AG08396 (cell line): ENCODE measurements around the gene ASPHD1.
"Not testable (repeated sequence)": the region's sequence is repeated elsewhere in the genome, so short reads cannot be mapped to it uniquely, and the experiment has no call there.

Experiments used
- DNase-seq: peaks from one replicate; pipeline ENCODE4 v3.0.0; 2012; ENCODE audit warnings: low spot score, mixed read lengths

Gene ASPHD1

GRCh38 chr16:29877266-29877961 is 22.9 kb upstream of the ASPHD1 start:
- DNase-seq: peak; percentile 71

DNA sequence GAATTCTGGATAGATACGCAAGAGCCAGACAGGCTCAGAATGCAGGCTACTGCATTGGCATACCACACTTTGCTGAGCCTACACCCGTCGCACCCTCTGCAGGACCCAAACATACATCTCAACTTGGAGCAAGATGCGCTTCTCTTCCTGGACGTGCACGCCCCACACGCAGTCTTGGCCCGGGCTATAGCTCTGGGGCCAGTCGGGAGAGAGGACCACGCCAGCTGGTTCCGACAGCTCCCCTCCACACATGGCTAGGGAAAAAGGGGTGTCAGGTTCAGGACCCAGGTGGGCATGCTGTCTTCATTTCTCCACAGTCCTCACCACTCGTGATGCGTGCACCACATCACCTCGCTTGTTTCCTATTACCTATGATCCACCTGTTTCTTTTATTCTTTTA is 22.1 kb upstream of the ASPHD1 start:
- DNase-seq: no peak

DNA sequence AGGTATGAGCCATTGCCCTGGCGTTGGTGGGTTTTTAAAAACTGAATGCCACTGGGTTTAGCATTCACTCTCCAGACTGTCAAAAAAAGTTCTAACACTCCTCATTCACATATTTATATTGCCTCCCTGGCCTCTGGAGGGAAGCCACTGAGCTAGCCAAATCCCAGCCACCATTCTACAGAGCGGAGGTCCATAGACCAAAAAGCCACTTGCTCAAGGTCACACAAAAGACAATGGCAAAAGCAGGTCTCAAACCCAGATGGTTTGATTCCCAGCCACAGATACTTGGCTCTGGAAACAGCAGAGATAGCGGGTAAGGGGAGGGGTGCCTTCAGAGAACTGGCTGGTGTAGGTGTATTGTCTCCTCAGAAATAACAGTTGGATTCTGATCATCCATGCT is 19.2 kb upstream of the ASPHD1 start:
- no peak for DNase-seq

DNA sequence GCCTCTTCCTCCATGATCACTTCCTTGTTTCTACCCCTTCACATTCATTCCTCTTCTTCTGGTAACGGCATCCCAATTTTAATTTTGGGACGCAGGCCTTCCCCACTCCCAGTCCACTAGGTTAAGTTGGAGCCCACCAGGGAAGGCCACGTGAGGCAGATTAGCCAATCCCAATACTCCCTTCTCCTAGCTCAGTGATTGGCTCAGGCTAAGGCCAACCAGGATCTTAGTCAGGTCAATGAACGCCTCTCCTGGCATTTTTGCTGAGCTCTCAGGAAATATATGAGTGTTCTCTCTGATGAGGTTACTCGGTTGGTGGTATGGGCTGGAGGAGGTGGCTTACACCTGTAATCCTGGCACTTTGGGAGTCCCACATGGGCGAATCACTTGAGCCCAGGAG is 16.3 kb upstream of the ASPHD1 start:
- DNase-seq: no peak

DNA sequence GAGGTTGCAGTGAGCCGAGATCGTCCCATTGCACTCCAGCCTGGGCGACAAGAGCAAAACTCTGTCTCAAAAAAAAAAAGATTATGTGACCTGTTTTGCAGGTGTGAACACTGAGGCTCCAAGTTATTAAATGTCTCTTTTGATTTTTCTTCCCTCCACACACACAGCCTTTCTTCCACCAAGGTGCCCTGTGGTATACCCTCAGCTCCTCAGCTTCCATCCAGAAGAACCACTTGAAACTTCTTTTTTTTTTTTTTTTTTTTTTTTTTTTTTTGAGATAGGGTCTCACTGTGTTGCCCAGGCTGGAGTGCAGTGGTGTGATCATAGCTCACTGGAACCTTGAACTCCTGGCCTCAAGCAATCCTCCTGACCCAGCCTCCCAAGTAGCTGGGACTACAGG is 10.9 kb upstream of the ASPHD1 start:
- not testable (repeated sequence) for DNase-seq

DNA sequence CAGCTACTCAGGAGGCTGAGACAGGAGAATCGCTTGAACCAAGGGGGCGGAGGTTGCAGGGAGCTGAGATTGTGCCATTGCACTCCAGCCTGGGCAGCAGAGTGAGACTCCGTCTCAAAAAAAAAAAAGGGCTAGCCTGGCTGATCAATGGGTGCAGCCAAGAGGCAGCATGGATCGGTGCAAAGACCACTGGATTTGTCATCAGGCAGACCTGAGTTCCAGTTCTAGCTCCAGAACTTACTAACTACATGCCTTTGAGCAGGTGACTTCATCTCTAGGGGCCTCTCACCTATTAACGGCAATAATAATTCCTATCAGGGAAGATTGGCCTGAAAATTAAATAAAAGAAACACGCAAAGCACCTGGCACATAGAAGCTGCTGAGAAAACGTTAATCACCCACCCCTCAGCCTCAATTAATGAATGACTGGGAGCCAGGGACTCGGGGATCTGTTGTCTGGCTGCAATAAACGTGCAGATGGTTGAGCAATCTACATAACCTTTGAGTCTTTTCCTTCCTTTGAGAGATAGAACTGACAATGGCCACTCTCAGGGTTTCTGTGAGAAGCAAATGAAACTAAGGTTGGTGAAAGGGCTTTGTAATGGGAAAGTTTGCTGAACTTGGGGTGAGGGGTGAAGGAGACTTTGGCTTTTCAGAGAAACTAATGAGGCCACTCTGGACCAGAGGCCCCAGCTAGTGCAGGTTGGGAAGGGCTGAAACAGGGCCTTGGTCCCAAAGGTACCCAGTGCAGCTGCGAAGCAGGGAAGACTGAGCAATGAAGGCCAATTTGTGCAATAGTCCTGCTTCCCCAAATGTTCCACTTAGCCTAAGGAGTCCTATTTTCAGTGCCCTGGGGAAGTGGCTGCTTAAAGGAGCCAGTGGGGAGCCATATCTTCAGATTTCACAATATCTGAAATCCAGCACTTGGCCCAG is 8.5 kb upstream of the ASPHD1 start:
- DNase-seq: no peak

DNA sequence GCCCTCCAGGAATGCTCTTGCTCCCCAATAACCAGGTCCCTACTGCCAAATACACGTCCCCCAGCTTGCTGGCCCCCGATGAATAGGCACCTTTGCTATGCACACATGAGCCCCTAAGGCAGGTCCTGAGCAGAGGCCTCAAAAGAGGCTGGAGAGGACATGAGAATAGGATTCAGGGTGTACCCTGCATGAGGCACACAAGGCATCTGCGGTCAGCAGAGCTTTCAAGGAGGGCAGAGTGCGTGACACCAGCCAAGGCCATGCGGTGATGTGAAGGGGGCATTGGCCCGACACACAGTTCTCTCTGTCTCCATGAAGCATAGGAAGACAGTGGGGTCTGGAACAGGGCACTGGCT is 7.9 kb upstream of the ASPHD1 start:
- no peak for DNase-seq

DNA sequence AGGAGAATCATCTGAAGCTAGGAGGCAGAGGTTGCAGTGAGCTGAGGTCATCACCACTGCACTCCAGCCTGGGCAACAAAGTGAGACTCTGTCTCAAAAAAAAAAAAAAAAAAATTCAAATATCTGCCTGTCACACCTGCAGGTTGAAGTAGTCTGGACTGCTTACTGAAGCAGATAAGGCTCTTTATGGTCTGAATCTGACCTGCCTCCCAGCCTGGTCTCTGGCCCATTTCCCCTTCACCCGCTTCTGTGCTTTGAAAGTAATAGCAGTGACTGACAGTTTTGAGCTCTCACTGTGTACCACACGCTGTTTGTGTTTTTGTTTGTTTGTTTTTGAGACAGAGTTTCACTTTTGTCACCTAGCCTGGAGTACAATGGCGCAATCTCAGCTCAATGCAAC is 6.7 kb upstream of the ASPHD1 start:
- DNase-seq: no peak

DNA sequence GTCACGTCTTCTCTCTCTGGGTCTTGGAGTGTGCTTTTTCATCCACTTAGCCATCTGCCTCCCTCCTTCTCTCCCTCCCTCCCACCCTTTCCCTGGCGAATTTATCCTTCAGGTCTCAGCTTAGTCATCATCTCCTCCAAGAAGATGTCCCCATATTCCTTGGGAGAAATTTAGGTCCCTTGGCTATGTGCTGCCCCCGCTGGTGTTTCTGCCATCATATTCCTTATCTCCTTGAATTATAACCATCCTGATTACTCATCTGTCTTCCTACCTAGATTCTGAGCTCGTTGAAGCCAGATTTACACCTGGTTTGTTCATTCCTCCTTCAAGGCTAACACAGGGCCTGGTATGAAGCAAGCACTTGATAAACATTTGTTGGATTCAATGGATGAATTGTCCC is 5.9 kb upstream of the ASPHD1 start:
- no peak for DNase-seq

DNA sequence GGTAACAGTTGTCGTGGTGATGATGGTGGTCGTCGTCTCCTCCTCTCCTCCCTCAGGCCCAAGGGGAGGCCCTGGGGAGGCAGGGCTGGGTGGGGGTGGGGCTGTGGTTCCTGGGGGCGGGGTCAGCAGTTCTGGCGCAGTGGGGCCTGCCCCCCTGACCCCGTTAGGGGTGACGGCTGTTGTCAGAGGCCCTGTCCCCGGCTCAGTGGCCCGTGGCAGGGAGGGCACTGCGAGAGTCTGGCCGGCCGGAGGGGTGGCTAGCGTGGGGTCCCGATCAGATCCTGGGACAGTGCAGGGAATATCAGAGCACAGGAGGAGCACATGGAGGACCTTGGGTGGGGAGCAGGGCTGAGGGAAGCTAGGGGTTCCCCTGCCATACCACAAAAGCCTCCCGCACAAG is 3.4 kb upstream of the ASPHD1 start:
- DNase-seq: no peak

DNA sequence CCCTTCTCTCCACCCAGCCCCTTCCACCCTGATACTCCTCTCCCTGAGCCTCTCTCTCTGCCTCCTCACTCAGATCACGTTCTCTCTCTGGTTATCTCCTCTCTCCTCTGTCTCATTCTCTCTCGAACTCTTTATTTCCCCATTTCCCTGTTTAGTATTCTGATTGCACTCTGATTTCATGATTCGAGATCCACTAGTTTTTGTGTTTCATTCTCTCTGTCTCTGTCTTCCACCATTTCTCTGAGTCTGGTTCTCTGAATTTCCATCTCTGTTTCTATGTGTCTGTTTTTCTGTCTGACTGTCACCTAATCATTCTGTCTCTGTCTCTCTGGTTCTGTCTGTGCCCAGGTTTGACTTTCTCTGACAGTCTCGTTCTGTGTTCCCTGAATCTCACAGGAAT is 3.0 kb upstream of the ASPHD1 start:
- no peak for DNase-seq

- DNase-seq: no peak
Measured at GRCh38 chr16:29898135-29898803, 2.0 kb upstream of the ASPHD1 start.

DNA sequence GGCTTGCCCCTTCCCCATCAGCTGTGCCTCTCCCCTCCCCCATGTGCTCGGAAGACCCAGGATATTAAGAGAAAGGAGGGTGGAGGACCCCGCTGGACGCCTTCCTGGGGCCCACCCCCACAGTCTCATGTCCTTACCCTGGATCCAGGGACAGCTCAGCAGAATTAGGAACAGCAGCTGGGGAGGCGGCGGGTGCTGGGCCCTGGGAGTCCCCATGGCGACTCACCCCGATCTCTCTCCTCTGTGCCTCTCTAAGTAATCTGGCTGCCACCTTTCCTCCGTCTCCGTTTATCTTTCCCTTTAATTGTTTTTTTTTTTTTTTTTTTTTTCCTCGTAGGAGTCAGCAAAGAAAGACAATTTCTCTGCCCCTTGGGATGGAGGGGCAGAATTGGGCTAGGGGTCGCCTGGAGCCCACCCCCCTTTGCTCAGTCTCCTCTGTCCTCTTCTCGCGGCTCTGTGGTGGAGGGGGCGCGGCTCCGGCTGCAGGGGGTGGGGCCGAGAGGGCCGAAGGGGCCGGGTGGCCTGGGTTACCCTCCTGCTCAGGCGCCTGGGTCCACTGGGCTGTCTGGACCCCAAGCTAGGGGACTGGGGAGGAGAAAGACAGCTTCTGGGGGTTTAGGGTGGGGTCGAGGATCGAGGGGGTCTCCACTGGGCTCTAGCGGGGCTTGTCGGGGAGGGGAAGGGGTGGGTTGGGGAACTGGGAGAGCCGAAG is 1.3 kb upstream of the ASPHD1 start:
- DNase-seq: peak; percentile 70

GRCh38 chr16:29899516-29900101 is 679 bp upstream of the ASPHD1 start, which contains the start of gene SEZ6L2:
TSS of gene SEZ6L2 (minus strand) at chr16:29899550. CDS start at chr16:29899019, 531 bp downstream.
- peak; percentile 88 for DNase-seq

DNA sequence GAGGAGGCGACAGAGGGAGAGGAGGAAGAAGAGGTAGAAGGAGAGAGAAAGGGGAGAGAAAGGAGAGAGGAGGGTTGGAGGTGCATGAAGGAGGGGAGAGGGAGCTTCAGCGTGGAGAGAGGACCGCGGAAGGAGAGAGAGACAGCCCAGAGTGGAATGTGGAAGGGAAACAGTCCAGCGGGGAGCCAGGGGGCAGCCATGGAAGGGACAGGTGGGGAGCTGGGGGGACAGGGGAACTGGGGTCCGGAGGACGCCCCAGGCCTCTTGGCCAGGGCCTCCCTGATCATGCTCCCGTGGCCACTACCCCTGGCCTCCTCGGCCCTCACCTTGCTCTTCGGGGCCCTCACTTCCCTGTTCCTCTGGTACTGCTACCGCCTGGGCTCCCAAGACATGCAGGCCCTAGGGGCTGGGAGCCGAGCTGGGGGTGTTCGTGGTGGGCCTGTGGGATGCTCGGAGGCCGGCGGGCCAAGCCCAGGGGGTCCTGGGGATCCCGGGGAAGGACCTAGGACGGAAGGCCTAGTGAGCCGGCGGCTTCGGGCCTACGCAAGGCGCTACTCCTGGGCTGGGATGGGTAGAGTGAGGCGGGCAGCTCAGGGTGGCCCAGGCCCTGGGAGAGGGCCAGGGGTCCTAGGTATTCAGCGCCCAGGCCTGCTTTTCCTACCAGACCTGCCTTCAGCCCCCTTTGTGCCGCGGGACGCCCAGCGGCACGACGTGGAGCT is 759 bp downstream of the ASPHD1 start:
- peak; percentile 41 for DNase-seq

- no peak for DNase-seq
Measured at GRCh38 chr16:29901607-29901945, 1.3 kb downstream of the ASPHD1 start.

DNA sequence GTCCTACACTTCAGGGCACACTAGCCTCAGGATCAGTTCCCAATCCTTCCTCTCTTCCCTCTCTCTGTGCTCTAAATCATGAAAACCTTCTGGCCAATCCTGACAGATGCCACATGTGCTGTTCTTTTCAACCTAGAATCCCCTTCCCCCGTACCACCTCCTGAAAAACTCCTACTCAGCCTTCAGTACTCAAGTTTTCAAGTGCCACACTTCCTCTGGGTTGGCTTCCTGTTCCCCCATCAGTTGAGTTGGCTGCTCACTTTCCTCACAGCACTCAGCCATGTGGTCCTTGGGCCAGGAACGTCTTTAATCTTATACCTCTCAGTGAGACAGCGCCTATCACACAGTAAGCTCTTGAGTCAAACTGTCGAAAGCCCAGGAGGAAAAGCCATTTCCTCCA is 3.3 kb downstream of the ASPHD1 start:
- no peak for DNase-seq

DNA sequence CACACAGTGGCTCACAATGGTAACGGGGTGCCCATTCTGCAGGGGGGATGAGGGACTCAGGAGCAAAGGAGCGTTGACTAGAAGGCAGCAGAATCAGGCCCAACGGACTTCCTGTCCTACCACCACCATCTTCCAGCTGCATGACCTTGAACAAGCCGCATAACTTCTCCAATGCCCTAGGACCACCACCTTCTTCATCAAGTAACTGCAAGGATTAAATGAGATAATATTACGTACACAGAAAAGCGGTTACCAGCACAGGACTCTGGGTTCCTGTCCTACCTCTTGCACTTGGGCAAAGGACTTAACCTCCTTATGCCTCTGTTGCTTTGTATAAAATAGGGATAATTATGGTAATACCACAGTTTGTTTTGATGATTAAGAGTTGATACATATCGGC is 4.7 kb downstream of the ASPHD1 start:
- no peak for DNase-seq

- DNase-seq: no peak
Measured at GRCh38 chr16:29905668-29906067, 5.4 kb downstream of the ASPHD1 start.

DNA sequence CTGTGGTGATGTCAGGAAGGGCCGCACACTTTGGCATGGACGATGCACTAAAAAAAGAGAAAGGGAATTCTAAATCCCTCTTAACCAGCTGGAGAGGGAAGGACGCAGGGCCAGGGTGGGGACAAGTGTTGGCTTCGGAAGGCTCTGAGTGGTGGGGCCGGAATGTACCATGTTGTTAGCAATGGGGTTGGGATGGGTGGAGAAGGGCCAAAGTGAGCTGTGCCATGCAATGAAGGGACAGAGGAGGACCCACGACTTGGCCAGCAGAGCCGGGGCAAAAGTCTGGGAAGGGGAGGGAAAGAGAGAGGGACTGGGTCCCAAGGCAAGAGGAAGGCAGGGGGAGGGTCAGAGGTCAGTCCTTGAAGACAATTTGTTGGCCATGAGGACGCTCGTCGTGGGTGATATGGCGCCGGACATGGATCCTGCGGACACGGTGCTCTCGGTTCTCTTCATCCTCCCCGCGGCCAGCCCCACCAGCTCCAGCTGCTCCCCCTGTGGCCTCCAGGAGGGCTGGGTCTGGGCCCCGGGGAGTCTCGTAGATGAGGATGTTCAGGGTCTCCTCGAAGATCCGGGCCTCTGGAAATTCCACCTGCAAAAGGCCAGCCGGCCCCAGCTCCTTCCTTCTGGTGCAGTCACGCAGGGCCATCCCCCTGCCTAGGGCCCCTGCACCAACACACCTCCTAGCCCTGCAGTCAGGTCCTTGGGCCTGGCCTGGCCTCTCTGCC is 6.4 kb downstream of the ASPHD1 start:
- DNase-seq: no peak

DNA sequence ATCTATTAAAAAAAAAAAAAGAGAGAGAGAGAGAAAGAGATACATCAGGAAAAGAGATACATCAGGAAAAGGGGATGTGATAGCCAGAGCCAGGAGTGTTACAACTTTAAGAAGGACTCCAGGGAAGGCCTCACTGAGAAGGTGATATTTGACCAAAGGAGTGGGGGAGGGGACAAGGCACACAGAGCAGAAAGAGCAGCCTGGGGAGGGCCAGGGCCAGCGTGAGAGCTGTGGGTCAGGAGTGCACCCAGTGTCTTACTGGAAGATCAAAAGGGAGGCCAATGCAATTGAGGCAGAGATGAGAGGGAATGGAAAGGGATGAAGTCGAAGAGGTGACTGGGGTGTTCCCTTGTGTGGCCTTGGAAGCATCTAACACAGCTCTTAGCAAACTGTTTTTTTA is 7.7 kb downstream of the ASPHD1 start:
- no peak for DNase-seq
